HepG2 (cell line): Measurements from ENCODE around the gene KCNAB2.

ENCODE experiments used
- CHCHD3 ChIP-seq: sonication (generic); formaldehyde crosslinking; IDR thresholded peaks from 2 replicates; pipeline ENCODE4 v1.8.0; 2022; ENCODE audit warnings: mild to moderate bottlenecking, missing genetic modification reagents, moderate library complexity
- CTCF ChIP-seq: sonication (generic); formaldehyde crosslinking; IDR thresholded peaks from 2 replicates; pipeline ENCODE4 v1.5.0; 2020; ENCODE audit warnings: mild to moderate bottlenecking, missing genetic modification reagents, moderate library complexity
- FOXO4 ChIP-seq: sonication (generic); formaldehyde crosslinking; conservative IDR thresholded peaks from 2 replicates; pipeline ENCODE4 v1.8.1; 2023; ENCODE audit warnings: missing genetic modification reagents
- FUBP1 ChIP-seq: sonication (generic); formaldehyde crosslinking; IDR thresholded peaks from 2 replicates; pipeline ENCODE4 v1.5.1; 2020; ENCODE audit warnings: missing genetic modification reagents, mild to moderate bottlenecking, borderline replicate concordance
- IKZF1 ChIP-seq: fragments of 450-650 bp; IDR thresholded peaks from 2 replicates; pipeline ENCODE4 v1.7.1; 2016
- MAFG ChIP-seq: sonication (generic); formaldehyde crosslinking; IDR thresholded peaks from 2 replicates; pipeline ENCODE4 v1.5.1; 2020; ENCODE audit warnings: mild to moderate bottlenecking, missing genetic modification reagents
- NCOA1 ChIP-seq: sonication (generic); formaldehyde crosslinking; IDR thresholded peaks from 2 replicates; pipeline ENCODE4 v1.9.0; 2021; ENCODE audit warnings: missing genetic modification reagents
- RAD51 ChIP-seq: fragments of 450-650 bp; IDR thresholded peaks from 2 replicates; pipeline ENCODE4 v1.6.1; 2016; ENCODE audit warnings: borderline replicate concordance
- RFX5 ChIP-seq: IDR thresholded peaks from 2 replicates; pipeline ENCODE4 v1.6.1; 2011; ENCODE audit warnings: low read depth, low read length, improper control_type of control experiment
- YY1 ChIP-seq: IDR thresholded peaks from 2 replicates; pipeline ENCODE4 v1.6.1; 2011; ENCODE audit warnings: low read length, low read depth, moderate library complexity, mild to moderate bottlenecking; ENCODE audit not compliant: insufficient read depth, insufficient replicate concordance
- ZKSCAN1 ChIP-seq: fragments of 150-350 bp; IDR thresholded peaks from 2 replicates; pipeline ENCODE4 v1.6.1; 2014; ENCODE audit warnings: low read length
- TF ChIP-seq, protein P1 (sequence below): sonication (generic); formaldehyde crosslinking; IDR thresholded peaks from 2 replicates; pipeline ENCODE4 v1.8.0; 2022; ENCODE audit warnings: missing genetic modification reagents, mild to moderate bottlenecking, inconsistent platforms, borderline replicate concordance

DNA sequence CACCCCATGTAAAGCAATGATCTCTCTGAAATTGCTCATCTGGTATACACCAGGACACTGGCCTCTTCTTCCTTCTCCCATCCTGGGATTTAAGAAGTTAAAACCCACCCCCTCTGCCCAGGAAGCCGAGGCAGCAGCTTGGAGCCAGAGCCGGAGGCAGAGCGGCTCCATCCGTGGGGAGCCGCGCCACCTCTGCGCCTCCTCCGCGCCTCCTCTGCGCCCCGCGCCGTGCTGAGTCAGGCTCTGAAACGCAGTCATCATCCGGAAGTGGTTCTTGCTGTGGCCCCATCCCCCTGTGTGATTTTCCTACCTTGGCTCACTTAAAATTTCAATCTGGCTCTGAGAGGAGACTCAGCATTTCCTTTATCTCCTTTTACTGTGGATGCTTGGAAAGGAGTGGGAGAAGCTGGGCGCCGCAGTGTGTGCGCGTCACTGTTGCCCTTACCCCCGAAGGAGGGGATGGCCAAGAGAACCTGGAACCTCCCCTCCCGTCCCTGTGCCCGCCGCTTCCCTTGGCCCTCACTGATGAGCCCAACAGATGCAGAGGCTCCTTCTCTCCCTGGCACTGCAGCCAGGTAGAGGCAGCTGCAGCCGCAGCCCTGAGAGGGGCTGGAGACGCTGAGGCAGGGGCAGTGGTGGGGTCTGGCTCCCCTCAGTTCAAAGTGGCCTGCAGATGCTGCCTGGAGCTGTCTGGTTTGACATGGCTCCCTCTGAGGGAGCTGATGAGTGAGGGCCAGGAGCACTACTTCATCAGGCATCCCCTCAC lies 38.2 kb upstream of the KCNAB2 start:
- TF ChIP-seq CTCF (CRISPR knock-in tag) (no peak), CHCHD3 (CRISPR knock-in tag) (no peak), RFX5 (no peak), MAFG (CRISPR knock-in tag) (no peak), NCOA1 (no peak), RAD51 (no peak), FOXO4 (no peak), FUBP1 (no peak), IKZF1 (no peak), YY1 (no peak), ZKSCAN1 (no peak)
- TF ChIP-seq, protein P1, sequence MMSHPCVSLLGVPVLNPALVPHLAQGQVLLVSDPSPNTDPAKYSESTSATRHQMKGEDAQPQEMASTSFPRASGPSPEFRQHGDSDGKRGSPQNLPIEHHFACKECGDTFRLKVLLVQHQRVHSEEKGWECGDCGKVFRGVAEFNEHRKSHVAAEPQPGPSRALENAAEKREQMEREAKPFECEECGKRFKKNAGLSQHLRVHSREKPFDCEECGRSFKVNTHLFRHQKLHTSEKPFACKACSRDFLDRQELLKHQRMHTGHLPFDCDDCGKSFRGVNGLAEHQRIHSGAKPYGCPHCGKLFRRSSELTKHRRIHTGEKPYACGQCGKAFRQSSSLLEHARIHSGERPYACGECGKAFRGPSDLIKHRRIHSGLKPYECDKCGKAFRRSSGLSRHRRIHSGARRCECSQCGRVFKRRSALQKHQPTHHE (CRISPR knock-in tag): no peak
